ENCODE results near the gene ZSCAN29. TPM values are rescaled to one million over a fixed set of nuclear protein-coding genes. Genes with fewer than 3 reads are reported as not detected.
A peak's percentile ranks its signal among the peaks of the same experiment; 100 is the strongest.

ZSCAN29 gene
- total RNA-seq (2022) (38.7 and 38.9 TPM in 2 replicates), Bru-seq, nascent RNA (percentile 78 among the genes with signal in this experiment), BruChase-seq, experiment 1, labeled RNA remaining after a 6-hour chase (percentile 87 among the genes with signal in this experiment), BruChase-seq, experiment 2, labeled RNA remaining after a 2-hour chase (percentile 92 among the genes with signal in this experiment)
- long read RNA-seq, full-length matches to known transcripts: 2 of 8 reads
- long read RNA-seq, partial matches to known transcripts: 5 of 8 reads
- long read RNA-seq, other reads (novel, unspliced or antisense): 1 of 8 reads

DNA sequence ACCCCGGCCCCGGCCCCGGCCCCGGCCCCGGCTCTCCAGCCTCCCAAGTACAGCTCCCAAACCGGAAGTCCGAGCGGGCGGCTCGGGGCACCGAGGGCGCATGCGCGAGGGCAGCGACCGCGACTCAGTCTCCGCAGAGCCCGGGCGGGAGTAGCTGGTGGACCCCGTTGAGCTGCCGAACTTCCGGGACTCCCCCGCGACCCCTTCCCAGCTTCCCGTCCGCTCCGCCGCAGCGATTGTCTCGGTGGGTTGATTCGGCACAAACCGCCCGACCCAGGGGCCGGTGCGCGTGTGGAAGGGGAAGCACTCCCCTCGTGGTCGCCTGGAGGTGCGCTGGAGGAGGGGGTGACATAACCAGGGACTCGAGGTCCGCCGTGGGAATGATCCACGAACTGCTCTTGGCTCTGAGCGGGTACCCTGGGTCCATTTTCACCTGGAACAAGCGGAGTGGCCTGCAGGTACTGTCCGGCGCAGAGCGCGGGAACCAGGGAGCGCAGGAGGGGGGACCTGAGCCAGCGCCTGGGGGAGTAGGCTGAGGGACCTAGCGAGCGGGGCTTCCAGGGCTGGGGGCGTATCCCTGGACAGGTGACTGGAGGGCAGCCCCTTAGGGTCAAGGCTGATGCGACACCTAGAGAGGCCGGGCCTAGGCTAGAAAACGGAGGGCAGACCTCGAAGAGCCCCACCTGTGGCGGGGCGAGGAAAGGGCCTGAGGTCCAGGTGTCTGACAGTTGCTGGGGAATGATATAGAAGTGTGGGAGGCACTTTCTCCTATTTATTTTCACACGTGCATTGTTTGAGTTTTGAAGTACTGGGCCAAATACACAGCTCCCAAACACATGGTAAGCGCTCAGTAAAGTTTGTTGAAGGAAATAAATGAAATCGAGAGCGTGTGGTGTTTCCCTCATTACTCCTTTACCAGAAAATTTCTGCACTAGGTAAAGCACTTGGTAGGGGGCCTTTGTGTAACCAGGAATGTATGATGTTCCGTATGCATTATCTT lies at the start of gene ZSCAN29, which contains the start of gene TUBGCP4:
Gene ZSCAN29 (minus strand): TSS at position 69 of the 1,000 bp plus-strand sequence. CDS start 1,130 bp downstream, outside the sequence.
Gene TUBGCP4 (plus strand): TSS at position 127 of the 1,000 bp plus-strand sequence. CDS start 254 bp downstream, at position 381.
- intact Hi-C loops (cut with micrococcal nuclease): no loop called here
- BruUV-seq (replicated peaks): TSS peak; percentile 32
- H3K27ac Mint-ChIP-seq (ENCODE audit: low read depth, unreplicated experiment): peak within 1 kb of the TSS; percentile 92
- H3K4me3 Mint-ChIP-seq (ENCODE audit: unreplicated experiment): peak within 1 kb of the TSS; percentile 95
- DNase-seq (ENCODE audit: unreplicated experiment): peak; percentile 76
- H3K4me1 Mint-ChIP-seq (ENCODE audit: insufficient read depth, unreplicated experiment): peaks cover 44% of the 10 kb centered on the region
- no peaks in the 10 kb centered on the region for H3K9me3 Mint-ChIP-seq (ENCODE audit: unreplicated experiment)
- TF ChIP-seq, protein P1, sequence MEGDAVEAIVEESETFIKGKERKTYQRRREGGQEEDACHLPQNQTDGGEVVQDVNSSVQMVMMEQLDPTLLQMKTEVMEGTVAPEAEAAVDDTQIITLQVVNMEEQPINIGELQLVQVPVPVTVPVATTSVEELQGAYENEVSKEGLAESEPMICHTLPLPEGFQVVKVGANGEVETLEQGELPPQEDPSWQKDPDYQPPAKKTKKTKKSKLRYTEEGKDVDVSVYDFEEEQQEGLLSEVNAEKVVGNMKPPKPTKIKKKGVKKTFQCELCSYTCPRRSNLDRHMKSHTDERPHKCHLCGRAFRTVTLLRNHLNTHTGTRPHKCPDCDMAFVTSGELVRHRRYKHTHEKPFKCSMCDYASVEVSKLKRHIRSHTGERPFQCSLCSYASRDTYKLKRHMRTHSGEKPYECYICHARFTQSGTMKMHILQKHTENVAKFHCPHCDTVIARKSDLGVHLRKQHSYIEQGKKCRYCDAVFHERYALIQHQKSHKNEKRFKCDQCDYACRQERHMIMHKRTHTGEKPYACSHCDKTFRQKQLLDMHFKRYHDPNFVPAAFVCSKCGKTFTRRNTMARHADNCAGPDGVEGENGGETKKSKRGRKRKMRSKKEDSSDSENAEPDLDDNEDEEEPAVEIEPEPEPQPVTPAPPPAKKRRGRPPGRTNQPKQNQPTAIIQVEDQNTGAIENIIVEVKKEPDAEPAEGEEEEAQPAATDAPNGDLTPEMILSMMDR (IDR thresholded peaks at IDR 0.05; ENCODE audit: unreplicated experiment): peak; percentile 44
- CTCF ChIA-PET: interaction anchor here (0.6 to 3.4 kb wide), 21 partner anchors 8 to 963 kb away, joined by 3 to 15 read pairs (median 3); no protein-coding TSS in a partner anchor
- peaks cover 29% of the 10 kb centered on the region for H3K36me3 Mint-ChIP-seq (ENCODE audit: insufficient read depth, unreplicated experiment)
- H3K27me3 Mint-ChIP-seq (ENCODE audit: insufficient read depth, unreplicated experiment): no peaks in the 10 kb centered on the region
- POLR2A ChIA-PET: interaction anchor here (0.5 to 2.7 kb wide), 20 partner anchors 10 to 917 kb away, joined by 3 to 14 read pairs (median 4); partner anchors contain the start of genes GOLM2, LCMT2, MFAP1 and TP53BP1

GRCh38 chr15:43420435-43420834 lies 49.6 kb upstream of the ZSCAN29 start:
- Mint-ChIP-seq H3K9me3 (ENCODE audit: unreplicated experiment) (no peaks in the 10 kb centered on the region), H3K4me3 (ENCODE audit: unreplicated experiment) (no peak overlapping the region), H3K36me3 (ENCODE audit: insufficient read depth, unreplicated experiment) (peaks cover 86% of the 10 kb centered on the region), H3K4me1 (ENCODE audit: insufficient read depth, unreplicated experiment) (no peaks in the 10 kb centered on the region), H3K27me3 (ENCODE audit: insufficient read depth, unreplicated experiment) (no peaks in the 10 kb centered on the region), H3K27ac (ENCODE audit: low read depth, unreplicated experiment) (no peak overlapping the region)
- DNase-seq (ENCODE audit: unreplicated experiment): no peak
- no TSS peak for BruUV-seq (replicated peaks)
- TF ChIP-seq, protein P1 (IDR thresholded peaks at IDR 0.05; ENCODE audit: unreplicated experiment): no peak
- ChIA-PET CTCF (interaction anchor here (0.6 kb wide), 1 partner anchor 440 kb away, joined by 5 read pairs; no protein-coding TSS in a partner anchor), POLR2A (no interaction called here)
- intact Hi-C loops (cut with micrococcal nuclease): no loop called here

DNA sequence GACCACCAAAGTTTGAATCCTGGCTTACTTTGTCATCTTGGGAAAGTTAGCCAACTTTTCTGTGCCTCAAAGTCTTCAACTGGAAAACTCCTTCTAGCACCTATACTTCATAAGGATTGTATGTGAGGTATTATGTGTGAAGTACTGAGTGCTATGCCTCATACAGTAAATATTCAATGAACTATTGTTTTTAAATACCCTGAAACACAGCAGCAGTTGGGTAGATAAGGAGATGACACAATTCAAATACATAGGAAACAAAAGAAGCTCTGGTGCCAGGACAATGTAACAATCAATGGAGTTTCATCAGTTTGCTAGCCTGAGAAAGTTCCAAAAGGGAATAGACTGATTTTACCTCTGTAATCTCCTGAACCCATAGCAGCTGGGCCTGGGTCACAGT lies 43.4 kb upstream of the ZSCAN29 start:
- Mint-ChIP-seq H3K27me3 (ENCODE audit: insufficient read depth, unreplicated experiment) (no peaks in the 10 kb centered on the region), H3K4me3 (ENCODE audit: unreplicated experiment) (no peak overlapping the region), H3K4me1 (ENCODE audit: insufficient read depth, unreplicated experiment) (no peaks in the 10 kb centered on the region), H3K27ac (ENCODE audit: low read depth, unreplicated experiment) (no peak overlapping the region), H3K9me3 (ENCODE audit: unreplicated experiment) (no peaks in the 10 kb centered on the region), H3K36me3 (ENCODE audit: insufficient read depth, unreplicated experiment) (peaks cover 85% of the 10 kb centered on the region)
- TF ChIP-seq, protein P1 (IDR thresholded peaks at IDR 0.05; ENCODE audit: unreplicated experiment): no peak
- CTCF ChIA-PET: no interaction called here
- no TSS peak for BruUV-seq (replicated peaks)
- POLR2A ChIA-PET: interaction anchor here (0.7 kb wide), 2 partner anchors 30 to 40 kb away, joined by 3 to 4 read pairs; no protein-coding TSS in a partner anchor
- no peak for DNase-seq (ENCODE audit: unreplicated experiment)
- intact Hi-C loops (cut with micrococcal nuclease): no loop called here

Measured in MCF 10A (cell line).